ENCODE data around the gene IL1RAPL2. TPM values are rescaled to one million over a fixed set of nuclear protein-coding genes. Genes with fewer than 3 reads are reported as not detected.

Gene IL1RAPL2
- total RNA-seq, 2 experiments from 2014 or later = not detected

- Mint-ChIP-seq H3K4me3 (no peak overlapping the region), H3K9me3 (ENCODE audit: low read depth) (peaks cover 2% of the 10 kb centered on the region), H3K4me1 (no peaks in the 10 kb centered on the region), H3K36me3 (no peaks in the 10 kb centered on the region), H3K27me3 (no peaks in the 10 kb centered on the region), H3K27ac (no peak overlapping the region)
- no peak for ATAC-seq
- CTCF ChIA-PET = no interaction called here
- no peak for DNase-seq
Measured at GRCh38 chrX:105328773-105329172, 762.8 kb downstream of the IL1RAPL2 start.

- no peak overlapping the region for H3K4me3 Mint-ChIP-seq
- H3K27me3 Mint-ChIP-seq = no peaks in the 10 kb centered on the region
- peaks cover 2% of the 10 kb centered on the region for H3K9me3 Mint-ChIP-seq (ENCODE audit: low read depth)
- CTCF ChIA-PET = no interaction called here
- no peaks in the 10 kb centered on the region for H3K4me1 Mint-ChIP-seq
- H3K36me3 Mint-ChIP-seq = no peaks in the 10 kb centered on the region
- H3K27ac Mint-ChIP-seq = no peak overlapping the region
- DNase-seq (no peak), ATAC-seq (no peak)
Measured at GRCh38 chrX:105331244-105331643, 765.2 kb downstream of the IL1RAPL2 start.

GRCh38 chrX:105347373-105347772, 781.4 kb downstream of the IL1RAPL2 start:
- Mint-ChIP-seq H3K4me1 (no peaks in the 10 kb centered on the region), H3K27me3 (no peaks in the 10 kb centered on the region), H3K27ac (no peak overlapping the region), H3K9me3 (ENCODE audit: low read depth) (no peaks in the 10 kb centered on the region), H3K4me3 (no peak overlapping the region), H3K36me3 (no peaks in the 10 kb centered on the region)
- DNase-seq = no peak
- ATAC-seq = no peak
- CTCF ChIA-PET = no interaction called here

- Mint-ChIP-seq H3K27ac (no peak overlapping the region), H3K27me3 (no peaks in the 10 kb centered on the region), H3K36me3 (no peaks in the 10 kb centered on the region), H3K4me1 (no peaks in the 10 kb centered on the region), H3K4me3 (no peak overlapping the region), H3K9me3 (ENCODE audit: low read depth) (no peaks in the 10 kb centered on the region)
- CTCF ChIA-PET = no interaction called here
- DNase-seq (no peak), ATAC-seq (no peak)
Measured at GRCh38 chrX:105349476-105349875, 783.5 kb downstream of the IL1RAPL2 start.

- no peak overlapping the region for H3K27ac Mint-ChIP-seq
- H3K9me3 Mint-ChIP-seq (ENCODE audit: low read depth) = peaks cover 5% of the 10 kb centered on the region
- H3K4me3 Mint-ChIP-seq = no peak overlapping the region
- no peaks in the 10 kb centered on the region for H3K27me3 Mint-ChIP-seq
- H3K4me1 Mint-ChIP-seq = no peaks in the 10 kb centered on the region
- no peak for DNase-seq
- no peak for ATAC-seq
- CTCF ChIA-PET = no interaction called here
- H3K36me3 Mint-ChIP-seq = no peaks in the 10 kb centered on the region
Measured at GRCh38 chrX:105375816-105376215, 809.8 kb downstream of the IL1RAPL2 start.

GRCh38 chrX:105424729-105425128, 858.7 kb downstream of the IL1RAPL2 start:
- no peak overlapping the region for H3K27ac Mint-ChIP-seq
- peaks cover 2% of the 10 kb centered on the region for H3K9me3 Mint-ChIP-seq (ENCODE audit: low read depth)
- ATAC-seq (no peak), DNase-seq (no peak)
- H3K4me3 Mint-ChIP-seq = no peak overlapping the region
- H3K4me1 Mint-ChIP-seq = no peaks in the 10 kb centered on the region
- CTCF ChIA-PET = no interaction called here
- no peaks in the 10 kb centered on the region for H3K27me3 Mint-ChIP-seq
- H3K36me3 Mint-ChIP-seq = no peaks in the 10 kb centered on the region

GRCh38 chrX:105451401-105451800, 885.4 kb downstream of the IL1RAPL2 start:
- CTCF ChIA-PET = no interaction called here
- Mint-ChIP-seq H3K27ac (no peak overlapping the region), H3K9me3 (ENCODE audit: low read depth) (no peaks in the 10 kb centered on the region), H3K36me3 (no peaks in the 10 kb centered on the region), H3K27me3 (no peaks in the 10 kb centered on the region), H3K4me1 (no peaks in the 10 kb centered on the region), H3K4me3 (no peak overlapping the region)
- DNase-seq = no peak
- no peak for ATAC-seq

GRCh38 chrX:105458846-105459245, 892.8 kb downstream of the IL1RAPL2 start:
- Mint-ChIP-seq H3K9me3 (ENCODE audit: low read depth) (no peaks in the 10 kb centered on the region), H3K36me3 (no peaks in the 10 kb centered on the region), H3K27me3 (no peaks in the 10 kb centered on the region), H3K4me1 (no peaks in the 10 kb centered on the region), H3K27ac (no peak overlapping the region), H3K4me3 (no peak overlapping the region)
- CTCF ChIA-PET = no interaction called here
- DNase-seq = no peak
- no peak for ATAC-seq

- no peaks in the 10 kb centered on the region for H3K27me3 Mint-ChIP-seq
- no peaks in the 10 kb centered on the region for H3K36me3 Mint-ChIP-seq
- CTCF ChIA-PET = no interaction called here
- no peaks in the 10 kb centered on the region for H3K9me3 Mint-ChIP-seq (ENCODE audit: low read depth)
- no peaks in the 10 kb centered on the region for H3K4me1 Mint-ChIP-seq
- DNase-seq = no peak
- no peak for ATAC-seq
- no peak overlapping the region for H3K4me3 Mint-ChIP-seq
- no peak overlapping the region for H3K27ac Mint-ChIP-seq
Measured at GRCh38 chrX:105460376-105460775, 894.4 kb downstream of the IL1RAPL2 start.

- Mint-ChIP-seq H3K4me3 (no peak overlapping the region), H3K27me3 (no peaks in the 10 kb centered on the region), H3K9me3 (ENCODE audit: low read depth) (no peaks in the 10 kb centered on the region), H3K27ac (no peak overlapping the region), H3K4me1 (no peaks in the 10 kb centered on the region), H3K36me3 (no peaks in the 10 kb centered on the region)
- no peak for ATAC-seq
- CTCF ChIA-PET = no interaction called here
- no peak for DNase-seq
Measured at GRCh38 chrX:105461016-105461415, 895.0 kb downstream of the IL1RAPL2 start.

- DNase-seq (no peak), ATAC-seq (no peak)
- CTCF ChIA-PET = no interaction called here
- Mint-ChIP-seq H3K4me1 (no peaks in the 10 kb centered on the region), H3K36me3 (no peaks in the 10 kb centered on the region), H3K27me3 (no peaks in the 10 kb centered on the region), H3K27ac (no peak overlapping the region), H3K4me3 (no peak overlapping the region), H3K9me3 (ENCODE audit: low read depth) (no peaks in the 10 kb centered on the region)
Measured at GRCh38 chrX:105462186-105462585, 896.2 kb downstream of the IL1RAPL2 start.

GRCh38 chrX:105463473-105463872, 897.5 kb downstream of the IL1RAPL2 start:
- Mint-ChIP-seq H3K27me3 (no peaks in the 10 kb centered on the region), H3K4me1 (no peaks in the 10 kb centered on the region), H3K9me3 (ENCODE audit: low read depth) (no peaks in the 10 kb centered on the region), H3K36me3 (no peaks in the 10 kb centered on the region), H3K4me3 (no peak overlapping the region), H3K27ac (no peak overlapping the region)
- DNase-seq (no peak), ATAC-seq (no peak)
- CTCF ChIA-PET = no interaction called here

- ATAC-seq (no peak), DNase-seq (no peak)
- Mint-ChIP-seq H3K9me3 (ENCODE audit: low read depth) (no peaks in the 10 kb centered on the region), H3K4me3 (no peak overlapping the region), H3K4me1 (no peaks in the 10 kb centered on the region), H3K27ac (no peak overlapping the region), H3K36me3 (no peaks in the 10 kb centered on the region), H3K27me3 (no peaks in the 10 kb centered on the region)
- CTCF ChIA-PET = no interaction called here
Measured at GRCh38 chrX:105464618-105465017, 898.6 kb downstream of the IL1RAPL2 start.

GRCh38 chrX:105468741-105469140, 902.7 kb downstream of the IL1RAPL2 start:
- Mint-ChIP-seq H3K9me3 (ENCODE audit: low read depth) (no peaks in the 10 kb centered on the region), H3K4me1 (no peaks in the 10 kb centered on the region), H3K27me3 (no peaks in the 10 kb centered on the region), H3K36me3 (no peaks in the 10 kb centered on the region), H3K27ac (no peak overlapping the region), H3K4me3 (no peak overlapping the region)
- ATAC-seq = no peak
- DNase-seq = no peak
- CTCF ChIA-PET = no interaction called here

- no peaks in the 10 kb centered on the region for H3K9me3 Mint-ChIP-seq (ENCODE audit: low read depth)
- CTCF ChIA-PET = no interaction called here
Measured at GRCh38 chrX:105471597-105471996, 905.6 kb downstream of the IL1RAPL2 start.

More at GRCh38 chrX:105471597-105471996, 905.6 kb downstream of the IL1RAPL2 start:
- no peak for ATAC-seq
- no peaks in the 10 kb centered on the region for H3K4me1 Mint-ChIP-seq
- no peak for DNase-seq
- no peaks in the 10 kb centered on the region for H3K27me3 Mint-ChIP-seq
- H3K36me3 Mint-ChIP-seq = no peaks in the 10 kb centered on the region
- no peak overlapping the region for H3K4me3 Mint-ChIP-seq
- H3K27ac Mint-ChIP-seq = no peak overlapping the region

All from activated CD8-positive, alpha-beta memory T cell treated with anti-CD3 and anti-CD28 coated beads, Interleukin-2, amount 10 ng/mL, durations not matched to agents 7 days and 5 days (primary cell).